NCI-H2227 (cell line): ENCODE measurements around the gene KRT31.
"Not testable (repeated sequence)": the region's sequence is repeated elsewhere in the genome, so short reads cannot be mapped to it uniquely, and the experiment has no call there.

Source experiments
- DNase-seq: peaks from one replicate; lab custom pipeline; 2025; ENCODE audit not compliant: unreplicated experiment; lab: John Stamatoyannopoulos, UW

The KRT31 gene

DNA sequence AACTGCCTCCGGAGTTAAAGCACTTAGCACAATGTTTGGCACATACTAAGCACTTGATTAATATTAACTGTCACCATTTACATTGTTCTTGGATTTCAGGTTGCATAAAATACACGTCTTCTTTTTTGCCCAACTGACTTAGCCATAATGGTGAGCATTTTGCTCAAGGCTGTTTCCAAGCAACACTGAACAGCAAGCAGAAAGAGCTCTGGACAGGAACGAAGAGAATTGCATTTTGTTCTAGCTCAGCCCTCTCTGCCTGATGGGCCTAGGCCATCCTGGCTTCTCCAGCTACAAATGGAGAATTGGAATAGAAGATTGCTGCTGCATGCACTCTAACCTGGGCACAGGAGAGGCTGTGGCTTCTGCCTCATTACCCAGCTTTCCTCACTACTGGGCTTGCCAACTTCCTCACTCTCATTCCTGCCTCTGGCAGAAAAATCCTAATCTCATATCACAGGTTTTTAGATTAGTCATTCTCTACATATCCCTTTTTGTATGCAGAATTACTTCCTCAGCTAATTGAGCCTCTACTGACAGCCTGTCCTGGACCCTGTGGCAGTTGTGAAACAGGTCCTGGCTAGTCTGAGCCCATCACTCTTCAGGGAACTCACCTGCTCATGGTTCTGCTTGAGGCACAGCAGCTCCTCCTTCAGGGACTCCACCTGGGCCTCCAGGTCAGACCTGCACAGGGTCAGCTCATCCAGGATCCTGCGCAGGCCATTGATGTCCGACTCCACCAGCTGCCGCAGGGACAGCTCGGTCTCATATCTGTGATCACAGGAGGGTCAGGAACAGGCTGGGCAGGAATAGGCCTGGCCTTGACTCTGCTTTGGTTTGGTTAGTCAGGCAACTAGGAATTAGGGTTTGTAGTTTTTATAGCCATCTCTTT lies 49.3 kb downstream of the KRT31 start:
- no peak for DNase-seq

DNA sequence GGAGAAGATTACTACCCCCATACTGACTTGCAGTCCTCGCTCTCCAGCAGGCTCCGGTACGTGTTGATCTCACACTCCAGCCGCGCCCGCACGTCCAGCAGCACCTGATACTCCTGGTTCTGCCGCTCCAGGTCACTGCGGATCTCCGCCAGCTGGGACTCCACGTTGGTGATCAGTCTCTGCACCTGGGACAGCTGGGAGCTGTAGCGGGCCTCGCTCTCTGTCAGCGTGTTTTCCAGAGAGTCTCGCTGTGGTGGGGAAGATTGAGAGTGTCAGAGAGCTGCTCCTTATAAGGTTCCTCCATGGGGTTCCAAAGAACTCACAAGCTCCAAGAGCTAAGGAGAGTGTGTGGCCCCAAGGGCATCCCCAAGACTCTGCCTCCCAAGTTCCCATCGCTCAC lies 51.0 kb downstream of the KRT31 start:
- DNase-seq = not testable (repeated sequence)

DNA sequence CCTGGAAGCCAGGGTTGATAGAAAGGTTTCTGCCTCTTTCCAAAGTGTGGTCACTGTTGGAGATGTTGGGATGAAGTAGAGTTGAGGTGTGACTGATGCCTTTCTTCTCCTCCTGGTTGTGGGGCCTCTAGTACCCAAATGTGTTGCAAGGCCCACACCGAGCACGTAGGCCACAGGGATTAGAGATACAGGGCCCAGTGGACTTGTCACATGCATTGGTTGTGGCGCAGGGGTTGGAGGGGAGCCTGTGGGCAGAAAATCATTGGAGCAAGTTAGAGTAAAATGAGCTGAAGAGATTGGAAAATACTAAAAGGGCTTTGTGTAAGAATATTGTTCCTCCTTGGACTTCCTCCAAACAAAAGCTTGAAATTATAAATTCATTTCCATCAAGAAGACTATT lies 51.4 kb downstream of the KRT31 start:
- DNase-seq = no peak
